Body of pancreas (tissue), 4 donors: ENCODE data around the gene ARHGEF33.

ENCODE experiments used
- CTCF ChIP-seq, 7 experiments: fragments of 450-650 bp in 4 of 7; fragments of 200-600 bp in 3 of 7; sonication (generic) in 3 of 7; IDR thresholded peaks; one replicate each; pipeline ENCODE4 v1.5.1; 2016 to 2019; ENCODE audit warnings: antibody characterized with exemption in 7 of 7
- POLR2A ChIP-seq, 3 donors: fragments of 450-650 bp; IDR thresholded peaks; one replicate each; pipeline ENCODE4 v1.6.1; 2016; ENCODE audit warnings: antibody characterized with exemption in 3 of 3, mild to moderate bottlenecking in 2 of 3

GRCh38 chr2:38959938-38960608, 70.4 kb downstream of the ARHGEF33 start:
- TF ChIP-seq POLR2A (IDR thresholded peaks at IDR 0.05) (no peak), CTCF (IDR thresholded peaks at IDR 0.05) (no peak)
